ENCODE data around the gene KRIT1.
A peak's percentile ranks its signal among the peaks of the same experiment; 100 is the strongest.
"Not testable (repeated sequence)": the region's sequence is repeated elsewhere in the genome, so short reads cannot be mapped to it uniquely, and the experiment has no call there.

Gene KRIT1

DNA sequence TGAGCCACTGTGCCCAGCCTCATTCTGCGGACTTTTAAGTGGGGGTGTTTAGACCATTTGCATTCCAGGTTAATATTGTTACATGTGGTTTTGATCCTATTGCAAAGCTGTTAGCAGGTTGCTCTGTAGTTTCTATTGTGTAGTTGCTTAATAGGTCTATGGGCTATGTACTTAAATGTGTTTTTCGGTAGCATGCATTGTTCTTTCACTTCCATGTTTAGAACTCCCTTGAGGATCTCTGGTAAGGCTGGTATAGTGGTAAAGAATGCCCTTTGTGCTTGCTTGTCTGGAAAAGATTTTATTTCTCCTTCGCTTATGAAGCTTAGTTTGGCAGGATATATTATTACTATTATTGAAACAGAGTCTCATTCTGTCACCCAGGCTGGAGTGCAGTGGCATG is 53.4 kb downstream of the KRIT1 start:
- Histone ChIP-seq H3K9me3 (ENCODE audit: control insufficient read depth, insufficient read depth, low read depth, low read length) (peaks cover 52% of the 10 kb centered on the region), H3K27me3 (ENCODE audit: control insufficient read depth, insufficient read depth, low read length) (no peaks in the 10 kb centered on the region)

GRCh38 chr7:92189246-92189645 is 56.5 kb downstream of the KRIT1 start:
- not testable (repeated sequence) for H3K4me1 ChIP-seq (ENCODE audit: control insufficient read depth, insufficient read depth, low read length); H3K36me3 ChIP-seq (ENCODE audit: control insufficient read depth, insufficient read depth, low read length); H3K27me3 ChIP-seq (ENCODE audit: control insufficient read depth, insufficient read depth, low read length); H3K4me3 ChIP-seq (ENCODE audit: low read depth, low read length); H3K27ac ChIP-seq (ENCODE audit: low read depth, low read length); H3K9ac ChIP-seq (ENCODE audit: low read length)
- peaks cover 47% of the 10 kb centered on the region for H3K9me3 ChIP-seq (ENCODE audit: control insufficient read depth, insufficient read depth, low read depth, low read length)

More for the DNA sequence above, 53.4 kb downstream of the KRIT1 start:
- Histone ChIP-seq H3K27ac (ENCODE audit: low read depth, low read length) (no peak overlapping the region), H3K36me3 (ENCODE audit: control insufficient read depth, insufficient read depth, low read length) (peaks cover 12% of the 10 kb centered on the region; the same call in 1 of the 2 replicates), H3K4me3 (ENCODE audit: low read depth, low read length) (no peak overlapping the region), H3K9ac (ENCODE audit: low read length) (no peak overlapping the region), H3K4me1 (ENCODE audit: control insufficient read depth, insufficient read depth, low read length) (no peaks in the 10 kb centered on the region)

GRCh38 chr7:92184294-92184693 is 61.4 kb downstream of the KRIT1 start:
- H3K36me3 ChIP-seq (ENCODE audit: control insufficient read depth, insufficient read depth, low read length); H3K27ac ChIP-seq (ENCODE audit: low read depth, low read length); H3K9ac ChIP-seq (ENCODE audit: low read length); H3K27me3 ChIP-seq (ENCODE audit: control insufficient read depth, insufficient read depth, low read length); H3K4me1 ChIP-seq (ENCODE audit: control insufficient read depth, insufficient read depth, low read length); H3K4me3 ChIP-seq (ENCODE audit: low read depth, low read length): not testable (repeated sequence)
- H3K9me3 ChIP-seq (ENCODE audit: control insufficient read depth, insufficient read depth, low read depth, low read length): peaks cover 11% of the 10 kb centered on the region; the same call in 1 of the 2 replicates

DNA sequence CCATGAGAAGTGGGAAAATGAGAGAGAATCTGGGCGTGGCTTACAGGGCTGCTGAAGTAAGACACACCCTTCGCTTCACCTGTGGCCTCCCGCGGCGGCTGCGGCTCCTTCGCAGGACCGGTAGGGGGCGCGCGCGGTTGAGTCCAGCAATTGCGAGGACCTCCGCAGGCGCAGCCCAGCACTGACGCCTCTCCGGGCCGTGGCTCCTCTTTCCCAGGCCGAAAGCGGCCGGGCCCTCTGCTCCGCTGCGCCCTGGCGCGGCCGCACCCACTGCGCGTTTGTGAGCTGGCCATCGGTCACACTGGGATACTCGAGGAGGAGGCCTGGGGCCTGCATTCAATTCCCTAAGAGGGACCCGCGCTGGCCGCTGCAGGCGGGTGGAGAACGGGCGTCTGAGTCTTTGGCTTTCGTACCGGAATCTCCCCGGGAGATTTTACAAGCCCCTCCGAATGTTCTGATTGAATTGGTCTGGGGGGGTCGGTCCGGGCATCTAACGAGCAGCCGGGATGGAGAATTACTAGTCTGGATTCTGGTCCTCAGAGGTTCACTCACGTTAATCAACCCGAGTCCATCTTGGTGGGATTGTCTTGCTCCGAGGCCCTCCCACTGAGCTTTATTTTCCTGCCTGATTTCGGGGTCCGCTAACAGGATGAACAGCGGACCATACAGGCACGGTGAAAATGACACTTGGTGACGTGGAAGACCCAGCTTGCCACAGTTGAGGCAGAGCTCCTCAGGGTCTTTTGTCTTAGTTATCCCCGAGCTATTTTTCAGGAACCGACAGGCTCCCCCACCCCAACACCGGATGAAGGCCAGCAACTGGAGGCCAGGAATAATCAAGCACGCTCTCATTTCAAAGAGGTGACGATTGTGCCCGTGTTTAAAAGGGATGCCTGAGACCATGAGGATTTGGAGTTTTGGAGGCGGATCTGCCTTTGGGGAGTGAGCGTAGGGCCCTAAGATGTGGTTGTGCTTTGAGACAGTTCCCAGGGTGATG is 66.5 kb downstream of the KRIT1 start, which contains the start of gene LRRD1:
Gene LRRD1, minus strand, starts transcription at position 215 of the 997 bp plus-strand sequence. CDS start 13,940 bp downstream, outside the sequence.
- Histone ChIP-seq H3K4me1 (ENCODE audit: control insufficient read depth, insufficient read depth, low read length) (no peaks in the 10 kb centered on the region), H3K4me3 (ENCODE audit: low read depth, low read length) (peak within 1 kb of the TSS; percentile 55), H3K36me3 (ENCODE audit: control insufficient read depth, insufficient read depth, low read length) (no peaks in the 10 kb centered on the region), H3K27ac (ENCODE audit: low read depth, low read length) (no peak within 1 kb of the TSS), H3K9ac (ENCODE audit: low read length) (no peak within 1 kb of the TSS), H3K27me3 (ENCODE audit: control insufficient read depth, insufficient read depth, low read length) (peaks cover 6% of the 10 kb centered on the region; the same call in 1 of the 2 replicates), H3K9me3 (ENCODE audit: control insufficient read depth, insufficient read depth, low read depth, low read length) (peaks cover 3% of the 10 kb centered on the region; the same call in 1 of the 2 replicates)

DNA sequence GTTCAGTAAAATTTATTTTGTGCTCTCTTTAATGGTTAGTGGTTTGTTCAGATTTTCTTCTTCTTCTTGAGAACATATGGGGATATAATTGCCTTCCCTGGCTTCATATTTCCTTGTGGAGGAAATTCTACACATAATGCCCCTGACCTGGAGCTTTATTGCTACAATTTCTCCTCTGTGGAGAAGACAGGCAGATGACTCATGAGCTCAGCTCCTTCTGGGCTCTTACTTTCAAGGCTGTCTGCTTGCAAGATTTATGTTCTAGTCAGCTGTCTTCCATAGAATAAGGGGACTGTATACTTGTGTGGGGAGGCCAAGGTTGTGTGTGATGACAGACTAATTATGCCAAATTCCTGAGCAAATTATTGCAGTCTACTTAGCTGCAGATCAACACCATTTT is 68.4 kb downstream of the KRIT1 start:
- Histone ChIP-seq H3K27me3 (ENCODE audit: control insufficient read depth, insufficient read depth, low read length) (peaks cover 6% of the 10 kb centered on the region; the same call in 1 of the 2 replicates), H3K27ac (ENCODE audit: low read depth, low read length) (no peak overlapping the region), H3K9ac (ENCODE audit: low read length) (no peak overlapping the region), H3K4me3 (ENCODE audit: low read depth, low read length) (no peak overlapping the region), H3K36me3 (ENCODE audit: control insufficient read depth, insufficient read depth, low read length) (no peaks in the 10 kb centered on the region), H3K9me3 (ENCODE audit: control insufficient read depth, insufficient read depth, low read depth, low read length) (no peaks in the 10 kb centered on the region; the same call in 1 of the 2 replicates), H3K4me1 (ENCODE audit: control insufficient read depth, insufficient read depth, low read length) (no peaks in the 10 kb centered on the region)

DNA sequence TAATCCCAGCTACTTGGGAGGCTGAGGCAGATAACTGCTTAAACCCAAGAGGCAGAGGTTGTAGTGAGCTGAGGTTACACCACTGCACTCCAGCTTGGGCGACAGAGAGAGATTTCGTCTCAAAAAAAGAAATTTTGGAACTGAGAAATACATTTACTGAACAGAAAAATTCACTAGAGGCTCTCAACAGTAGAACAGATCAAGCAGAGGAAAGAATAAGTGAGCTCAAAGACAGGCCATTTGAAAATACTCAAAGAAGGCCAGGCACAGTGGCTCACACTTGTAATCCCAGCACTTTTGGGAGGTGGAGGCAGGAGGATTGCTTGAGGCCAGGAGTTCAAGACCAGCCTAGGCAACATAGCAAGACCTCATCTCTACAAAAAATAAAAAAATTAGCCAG is 76.2 kb downstream of the KRIT1 start:
- not testable (repeated sequence) for H3K27me3 ChIP-seq (ENCODE audit: control insufficient read depth, insufficient read depth, low read length); H3K9ac ChIP-seq (ENCODE audit: low read length); H3K36me3 ChIP-seq (ENCODE audit: control insufficient read depth, insufficient read depth, low read length); H3K4me3 ChIP-seq (ENCODE audit: low read depth, low read length); H3K4me1 ChIP-seq (ENCODE audit: control insufficient read depth, insufficient read depth, low read length); H3K27ac ChIP-seq (ENCODE audit: low read depth, low read length); H3K9me3 ChIP-seq (ENCODE audit: control insufficient read depth, insufficient read depth, low read depth, low read length)

DNA sequence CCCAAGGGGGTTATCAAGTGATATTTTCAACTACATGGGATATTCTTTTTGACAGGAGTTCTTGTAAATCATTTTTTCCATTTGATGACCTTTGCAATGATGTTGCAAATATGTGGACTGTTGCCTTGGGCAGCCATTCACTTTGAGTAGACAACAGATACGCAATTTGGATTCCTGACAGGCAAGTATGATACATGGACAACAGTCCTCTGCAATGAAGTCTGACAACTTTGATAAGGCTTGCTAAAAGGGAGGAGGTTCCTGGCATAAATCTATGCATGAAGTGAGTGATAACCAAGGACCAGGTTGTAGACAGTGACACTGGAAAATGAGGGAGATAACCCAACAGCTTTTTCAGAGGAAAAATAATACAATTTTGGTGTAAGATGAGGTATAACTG is 84.4 kb downstream of the KRIT1 start:
- no peaks in the 10 kb centered on the region for H3K4me1 ChIP-seq (ENCODE audit: control insufficient read depth, insufficient read depth, low read length)
- no peaks in the 10 kb centered on the region for H3K27me3 ChIP-seq (ENCODE audit: control insufficient read depth, insufficient read depth, low read length)
- H3K4me3 ChIP-seq (ENCODE audit: low read depth, low read length): no peak overlapping the region
- H3K36me3 ChIP-seq (ENCODE audit: control insufficient read depth, insufficient read depth, low read length): no peaks in the 10 kb centered on the region
- no peak overlapping the region for H3K9ac ChIP-seq (ENCODE audit: low read length)
- no peaks in the 10 kb centered on the region for H3K9me3 ChIP-seq (ENCODE audit: control insufficient read depth, insufficient read depth, low read depth, low read length)
- H3K27ac ChIP-seq (ENCODE audit: low read depth, low read length): no peak overlapping the region

DNA sequence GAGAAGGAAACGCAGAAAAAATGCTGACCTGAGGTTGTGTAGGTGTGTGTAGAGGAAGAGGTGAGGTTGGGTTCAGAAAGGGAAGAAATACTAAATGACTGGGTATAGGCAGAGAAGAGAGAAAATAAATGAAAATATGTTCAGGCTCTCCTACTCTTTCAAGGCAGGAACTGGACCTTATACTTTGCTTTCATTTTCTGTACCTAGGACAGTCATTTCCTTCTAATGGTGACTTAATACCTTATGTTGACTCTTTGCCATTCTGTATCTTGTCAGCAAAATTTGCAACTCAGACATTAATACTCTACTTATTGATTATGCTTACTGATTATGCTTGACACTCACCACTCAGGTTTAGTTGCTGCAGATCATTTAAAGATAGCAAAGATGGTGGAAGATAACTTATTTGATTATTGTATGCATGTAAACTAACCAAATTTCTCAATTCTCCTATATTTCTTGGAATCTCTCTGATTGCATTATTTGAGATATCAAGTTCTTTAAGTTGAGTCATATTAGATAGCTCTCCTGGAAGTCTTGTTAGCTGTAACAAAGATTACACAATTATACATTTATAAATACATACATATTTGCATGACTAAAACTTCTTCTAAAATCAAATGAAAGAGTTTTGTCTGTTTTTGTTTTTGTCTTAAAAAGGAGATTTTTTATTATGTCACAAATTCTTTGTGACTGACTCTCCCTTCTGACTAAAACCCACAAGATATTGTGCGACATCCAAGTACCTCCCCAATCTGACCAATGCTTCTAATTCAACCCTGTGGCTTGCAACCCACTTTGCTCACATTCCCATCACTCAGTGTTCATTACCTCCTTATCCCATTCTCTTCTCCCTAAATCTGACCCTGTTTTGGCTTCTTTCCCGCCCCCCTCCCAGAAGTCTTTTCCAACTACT is 86.8 kb downstream of the KRIT1 start:
- no peak overlapping the region for H3K9ac ChIP-seq (ENCODE audit: low read length)
- H3K36me3 ChIP-seq (ENCODE audit: control insufficient read depth, insufficient read depth, low read length): no peaks in the 10 kb centered on the region
- H3K4me1 ChIP-seq (ENCODE audit: control insufficient read depth, insufficient read depth, low read length): no peaks in the 10 kb centered on the region
- no peaks in the 10 kb centered on the region for H3K9me3 ChIP-seq (ENCODE audit: control insufficient read depth, insufficient read depth, low read depth, low read length)
- H3K27me3 ChIP-seq (ENCODE audit: control insufficient read depth, insufficient read depth, low read length): no peaks in the 10 kb centered on the region
- no peak overlapping the region for H3K4me3 ChIP-seq (ENCODE audit: low read depth, low read length)
- H3K27ac ChIP-seq (ENCODE audit: low read depth, low read length): no peak overlapping the region

GRCh38 chr7:92156990-92157389 is 88.7 kb downstream of the KRIT1 start:
- no peak overlapping the region for H3K4me3 ChIP-seq (ENCODE audit: low read depth, low read length)
- no peaks in the 10 kb centered on the region for H3K27me3 ChIP-seq (ENCODE audit: control insufficient read depth, insufficient read depth, low read length)
- H3K36me3 ChIP-seq (ENCODE audit: control insufficient read depth, insufficient read depth, low read length): no peaks in the 10 kb centered on the region
- no peak overlapping the region for H3K27ac ChIP-seq (ENCODE audit: low read depth, low read length)
- no peaks in the 10 kb centered on the region for H3K9me3 ChIP-seq (ENCODE audit: control insufficient read depth, insufficient read depth, low read depth, low read length)
- no peak overlapping the region for H3K9ac ChIP-seq (ENCODE audit: low read length)
- no peaks in the 10 kb centered on the region for H3K4me1 ChIP-seq (ENCODE audit: control insufficient read depth, insufficient read depth, low read length)

GRCh38 chr7:92155108-92155739 is 90.5 kb downstream of the KRIT1 start:
- no peaks in the 10 kb centered on the region for H3K36me3 ChIP-seq (ENCODE audit: control insufficient read depth, insufficient read depth, low read length)
- no peaks in the 10 kb centered on the region for H3K4me1 ChIP-seq (ENCODE audit: control insufficient read depth, insufficient read depth, low read length)
- no peak overlapping the region for H3K4me3 ChIP-seq (ENCODE audit: low read depth, low read length)
- H3K9ac ChIP-seq (ENCODE audit: low read length): no peak overlapping the region
- H3K27ac ChIP-seq (ENCODE audit: low read depth, low read length): no peak overlapping the region
- no peaks in the 10 kb centered on the region for H3K9me3 ChIP-seq (ENCODE audit: control insufficient read depth, insufficient read depth, low read depth, low read length)
- no peaks in the 10 kb centered on the region for H3K27me3 ChIP-seq (ENCODE audit: control insufficient read depth, insufficient read depth, low read length)

Data from HUES6 (cell line).